ENCODE measurements around the gene EXOC3. TPM values are rescaled to one million over a fixed set of nuclear protein-coding genes. Genes with fewer than 3 reads are reported as not detected.

Gene EXOC3
- total RNA-seq, 1 donor from 2014 or later = 37.3 TPM

DNA sequence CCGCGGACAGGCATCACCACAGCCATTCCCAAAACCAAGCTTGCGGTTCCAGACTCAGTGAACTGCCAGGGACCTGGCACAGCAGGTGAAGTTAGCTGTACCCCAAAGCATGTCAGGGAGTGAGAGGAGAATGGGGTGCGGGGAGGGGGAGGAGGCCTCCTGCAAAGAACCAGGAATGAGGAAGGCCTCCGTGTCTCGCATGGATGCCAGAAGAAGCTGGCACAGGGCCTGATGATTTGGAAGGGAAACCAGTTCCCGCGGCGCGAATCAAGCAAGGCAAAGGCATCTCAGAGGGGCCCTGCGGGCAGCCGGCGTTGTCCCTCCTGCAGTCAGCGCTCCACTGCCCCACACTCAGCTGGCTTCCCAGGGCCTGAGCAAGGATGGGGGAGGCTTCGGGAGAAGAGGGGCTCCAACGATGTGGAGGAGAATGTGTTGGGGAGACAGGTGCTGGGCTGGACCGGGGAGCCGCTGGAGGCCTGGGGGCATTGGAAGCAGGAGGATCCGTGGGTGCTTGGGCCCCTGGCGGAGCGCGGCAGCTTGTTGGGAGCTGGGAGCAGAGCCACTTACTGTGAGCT, 66.7 kb downstream of the EXOC3 start:
- H3K27me3 ChIP-seq (ENCODE audit: control insufficient read depth, insufficient read depth, low read length) = peaks cover 38% of the 10 kb centered on the region
- TF ChIP-seq, protein P1, sequence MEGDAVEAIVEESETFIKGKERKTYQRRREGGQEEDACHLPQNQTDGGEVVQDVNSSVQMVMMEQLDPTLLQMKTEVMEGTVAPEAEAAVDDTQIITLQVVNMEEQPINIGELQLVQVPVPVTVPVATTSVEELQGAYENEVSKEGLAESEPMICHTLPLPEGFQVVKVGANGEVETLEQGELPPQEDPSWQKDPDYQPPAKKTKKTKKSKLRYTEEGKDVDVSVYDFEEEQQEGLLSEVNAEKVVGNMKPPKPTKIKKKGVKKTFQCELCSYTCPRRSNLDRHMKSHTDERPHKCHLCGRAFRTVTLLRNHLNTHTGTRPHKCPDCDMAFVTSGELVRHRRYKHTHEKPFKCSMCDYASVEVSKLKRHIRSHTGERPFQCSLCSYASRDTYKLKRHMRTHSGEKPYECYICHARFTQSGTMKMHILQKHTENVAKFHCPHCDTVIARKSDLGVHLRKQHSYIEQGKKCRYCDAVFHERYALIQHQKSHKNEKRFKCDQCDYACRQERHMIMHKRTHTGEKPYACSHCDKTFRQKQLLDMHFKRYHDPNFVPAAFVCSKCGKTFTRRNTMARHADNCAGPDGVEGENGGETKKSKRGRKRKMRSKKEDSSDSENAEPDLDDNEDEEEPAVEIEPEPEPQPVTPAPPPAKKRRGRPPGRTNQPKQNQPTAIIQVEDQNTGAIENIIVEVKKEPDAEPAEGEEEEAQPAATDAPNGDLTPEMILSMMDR (IDR thresholded peaks at IDR 0.05; ENCODE audit: insufficient read depth, low read length, poor library complexity, severe bottlenecking) = no peak
- no peaks in the 10 kb centered on the region for H3K36me3 ChIP-seq (ENCODE audit: control insufficient read depth, insufficient read depth, low read length)
- no peak for DNase-seq (ENCODE audit: low read depth)
- H3K4me3 ChIP-seq (ENCODE audit: low read depth, low read length) = no peak overlapping the region

DNA sequence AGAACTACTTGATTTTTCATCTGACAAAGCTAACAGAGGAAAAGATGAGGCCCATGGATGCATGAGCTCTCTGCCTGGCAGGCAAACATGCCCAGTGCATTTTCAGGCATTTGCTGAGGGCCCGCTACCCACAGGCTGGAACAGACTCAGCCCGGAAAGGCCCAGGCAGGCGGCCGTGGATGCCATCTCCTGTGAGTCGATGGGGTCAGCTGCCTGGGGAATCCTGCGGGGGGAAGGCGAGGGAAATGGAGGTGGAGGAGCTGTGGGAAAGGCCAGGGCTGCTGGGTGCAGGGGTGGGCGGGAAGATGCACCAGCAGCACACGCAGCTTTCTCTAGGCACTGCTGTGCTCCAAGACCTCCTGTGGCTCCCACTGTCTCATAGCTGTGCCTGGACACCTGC, 67.5 kb downstream of the EXOC3 start:
- Histone ChIP-seq H3K36me3 (ENCODE audit: control insufficient read depth, insufficient read depth, low read length) (no peaks in the 10 kb centered on the region), H3K27me3 (ENCODE audit: control insufficient read depth, insufficient read depth, low read length) (peaks cover 40% of the 10 kb centered on the region), H3K4me3 (ENCODE audit: low read depth, low read length) (no peak overlapping the region)
- no peak for DNase-seq (ENCODE audit: low read depth)
- TF ChIP-seq, protein P1 (IDR thresholded peaks at IDR 0.05; ENCODE audit: insufficient read depth, low read length, poor library complexity, severe bottlenecking) = no peak

DNA sequence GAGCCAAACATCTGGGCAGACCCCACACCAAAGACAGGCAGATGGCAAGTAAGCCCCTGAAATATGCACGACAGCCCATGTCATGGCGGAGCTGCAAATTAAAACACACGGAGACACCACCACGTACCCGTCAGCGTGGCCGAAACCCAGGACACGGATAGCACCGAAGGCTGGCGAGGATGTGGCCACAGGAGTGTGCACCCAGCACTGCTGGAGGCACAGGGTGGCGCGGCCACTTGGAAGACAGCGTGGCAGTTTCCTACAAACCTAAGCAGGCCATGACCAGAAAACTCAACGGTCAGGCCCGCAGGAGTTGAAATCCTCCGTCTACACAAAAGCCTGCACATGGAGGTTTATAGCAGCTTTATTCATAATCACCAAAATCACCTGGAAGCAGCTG, 68.5 kb downstream of the EXOC3 start:
- H3K4me3 ChIP-seq (ENCODE audit: low read depth, low read length) = no peak overlapping the region
- H3K27me3 ChIP-seq (ENCODE audit: control insufficient read depth, insufficient read depth, low read length) = peaks cover 33% of the 10 kb centered on the region
- DNase-seq (ENCODE audit: low read depth) = no peak
- no peaks in the 10 kb centered on the region for H3K36me3 ChIP-seq (ENCODE audit: control insufficient read depth, insufficient read depth, low read length)
- TF ChIP-seq, protein P1 (IDR thresholded peaks at IDR 0.05; ENCODE audit: insufficient read depth, low read length, poor library complexity, severe bottlenecking) = no peak

DNA sequence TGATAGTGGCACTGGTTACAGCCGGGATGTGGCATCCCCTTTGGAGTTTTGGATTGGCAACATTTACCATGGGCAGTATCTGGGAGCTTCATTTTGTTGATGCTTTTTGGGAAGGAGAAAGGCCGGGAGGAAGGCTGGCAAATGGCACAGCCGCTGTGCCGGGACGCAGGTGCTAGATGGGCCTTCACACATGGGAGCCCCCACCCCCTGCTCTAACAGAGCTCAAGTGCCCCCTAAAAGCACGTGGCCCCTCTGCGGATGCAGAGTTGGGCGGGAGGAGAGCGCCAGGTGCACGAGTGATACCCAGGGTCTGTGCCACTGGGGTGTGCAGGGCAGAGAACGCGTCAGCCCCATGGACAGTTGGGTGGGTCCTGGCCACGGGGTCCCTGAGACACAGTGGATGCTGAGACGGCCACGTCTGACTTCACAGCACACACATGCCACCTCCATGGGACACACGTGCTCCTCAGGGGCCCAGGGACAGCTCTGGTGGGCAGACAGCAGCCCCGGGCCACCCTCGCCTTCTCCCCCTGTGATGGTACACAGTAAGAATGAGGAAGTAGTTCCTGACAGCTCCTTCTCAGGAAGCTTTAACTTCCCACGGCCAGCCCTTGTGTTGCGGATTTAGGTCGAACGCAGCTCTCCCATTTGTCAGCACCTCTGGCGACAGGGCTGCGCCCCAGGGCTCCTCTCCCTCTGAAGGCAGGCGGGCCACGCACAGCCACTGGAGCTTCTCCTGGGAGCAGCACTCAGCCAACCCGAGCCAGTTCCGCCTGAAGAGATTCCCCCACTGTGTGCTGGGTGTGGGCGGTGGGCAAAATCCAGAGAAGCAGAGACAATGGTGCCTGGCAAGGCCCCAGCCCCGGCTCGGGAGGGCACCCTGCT, 70.5 kb downstream of the EXOC3 start:
- H3K36me3 ChIP-seq (ENCODE audit: control insufficient read depth, insufficient read depth, low read length) = no peaks in the 10 kb centered on the region
- no peak for DNase-seq (ENCODE audit: low read depth)
- peaks cover 35% of the 10 kb centered on the region for H3K27me3 ChIP-seq (ENCODE audit: control insufficient read depth, insufficient read depth, low read length)
- TF ChIP-seq, protein P1 (IDR thresholded peaks at IDR 0.05; ENCODE audit: insufficient read depth, low read length, poor library complexity, severe bottlenecking) = no peak
- no peak overlapping the region for H3K4me3 ChIP-seq (ENCODE audit: low read depth, low read length)

DNA sequence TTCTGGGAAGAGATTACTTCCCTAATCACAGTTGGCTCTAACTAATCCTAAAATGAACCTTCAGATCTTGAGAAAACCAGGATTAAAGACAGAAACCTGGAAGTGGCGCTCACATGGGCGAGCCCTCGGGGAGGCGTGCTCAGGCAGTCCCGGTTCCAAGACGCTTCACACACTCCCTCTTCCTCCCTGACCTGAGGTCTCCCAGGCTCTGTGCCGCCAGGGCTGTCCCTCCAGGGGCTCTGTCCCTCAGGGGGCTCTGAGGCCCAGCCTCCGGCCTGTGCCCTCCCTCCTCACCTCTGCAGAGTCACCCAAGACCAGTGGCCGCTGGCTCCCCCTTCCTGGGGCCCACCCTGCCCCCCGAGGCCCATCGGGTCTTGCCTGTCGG, 71.1 kb downstream of the EXOC3 start:
- Histone ChIP-seq H3K36me3 (ENCODE audit: control insufficient read depth, insufficient read depth, low read length) (no peaks in the 10 kb centered on the region), H3K4me3 (ENCODE audit: low read depth, low read length) (no peak overlapping the region), H3K27me3 (ENCODE audit: control insufficient read depth, insufficient read depth, low read length) (peaks cover 36% of the 10 kb centered on the region)
- no peak for DNase-seq (ENCODE audit: low read depth)
- TF ChIP-seq, protein P1 (IDR thresholded peaks at IDR 0.05; ENCODE audit: insufficient read depth, low read length, poor library complexity, severe bottlenecking) = no peak
